NOMO-1 treated with DMSO at 0.1 percent for 48 hours (cell line): ENCODE data around the gene PIM1.

ENCODE experiments used
- DNase-seq: peaks from one replicate; lab custom pipeline; 2025; ENCODE audit not compliant: unreplicated experiment; lab: John Stamatoyannopoulos, UW

The PIM1 gene

DNA sequence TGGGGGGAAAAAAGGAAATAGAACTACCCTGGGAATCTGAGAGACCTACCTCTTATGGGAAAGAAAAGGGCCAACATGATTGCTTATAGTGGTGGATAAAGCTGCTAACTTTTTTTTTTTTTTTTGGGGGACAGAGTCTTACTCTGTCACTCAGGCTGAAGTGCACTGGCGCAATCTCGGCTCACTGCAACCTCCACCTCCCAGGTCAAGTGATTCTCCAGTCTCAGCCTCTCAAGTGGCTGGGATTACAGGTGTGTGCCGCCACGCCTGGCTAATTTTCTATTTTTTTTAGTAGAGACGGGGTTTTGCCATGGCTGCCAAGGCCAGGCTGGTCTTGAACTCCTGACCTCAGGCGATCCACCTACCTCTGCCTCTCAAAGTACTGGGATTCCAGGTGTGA is 48.1 kb downstream of the PIM1 start:
- DNase-seq: no peak

DNA sequence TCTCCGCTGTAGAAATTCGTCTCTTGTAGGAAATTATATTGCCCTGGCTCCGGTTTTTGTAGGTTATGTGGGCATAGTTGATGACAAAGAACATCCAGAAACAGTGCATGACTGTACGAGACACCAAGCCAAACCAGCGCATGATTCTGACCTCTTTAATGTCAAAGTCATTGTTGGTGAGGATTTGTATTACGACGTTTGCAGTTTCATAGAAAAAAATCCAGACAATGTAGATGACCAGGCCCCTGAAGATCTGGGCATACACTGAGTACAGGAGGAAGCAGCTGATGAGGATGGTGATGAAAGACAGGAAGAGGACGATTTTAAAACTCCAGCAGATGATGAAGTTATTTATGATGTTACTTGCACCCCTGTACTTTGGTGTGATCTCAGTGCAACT is 48.6 kb downstream of the PIM1 start:
- peak; percentile 77 for DNase-seq

DNA sequence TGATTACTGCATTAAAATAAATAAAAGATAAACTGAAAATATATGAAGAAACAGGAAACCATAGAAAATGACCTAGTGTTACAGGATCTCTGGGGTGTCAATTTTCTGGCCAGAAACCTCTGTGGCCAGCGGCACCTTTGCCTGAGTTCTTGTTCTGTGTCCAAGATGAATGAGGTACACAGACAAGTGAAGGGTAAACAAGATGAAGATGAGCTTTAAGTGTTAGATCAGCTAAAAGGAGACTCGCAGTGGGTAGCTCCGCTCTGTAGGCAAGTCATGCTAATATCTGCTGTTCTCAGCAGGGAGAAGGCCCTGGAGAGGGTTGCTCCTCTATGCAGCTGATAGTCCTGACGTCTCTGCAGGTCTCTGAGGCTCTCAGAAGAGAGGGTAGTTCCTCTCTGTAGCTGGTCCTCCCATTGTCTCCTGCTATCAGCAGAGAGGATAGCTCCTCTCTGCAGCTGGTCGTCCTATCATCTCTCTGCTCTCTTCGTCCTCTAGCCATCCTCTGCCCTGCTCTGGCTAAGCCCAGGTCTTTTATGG is 51.7 kb downstream of the PIM1 start:
- DNase-seq: no peak

DNA sequence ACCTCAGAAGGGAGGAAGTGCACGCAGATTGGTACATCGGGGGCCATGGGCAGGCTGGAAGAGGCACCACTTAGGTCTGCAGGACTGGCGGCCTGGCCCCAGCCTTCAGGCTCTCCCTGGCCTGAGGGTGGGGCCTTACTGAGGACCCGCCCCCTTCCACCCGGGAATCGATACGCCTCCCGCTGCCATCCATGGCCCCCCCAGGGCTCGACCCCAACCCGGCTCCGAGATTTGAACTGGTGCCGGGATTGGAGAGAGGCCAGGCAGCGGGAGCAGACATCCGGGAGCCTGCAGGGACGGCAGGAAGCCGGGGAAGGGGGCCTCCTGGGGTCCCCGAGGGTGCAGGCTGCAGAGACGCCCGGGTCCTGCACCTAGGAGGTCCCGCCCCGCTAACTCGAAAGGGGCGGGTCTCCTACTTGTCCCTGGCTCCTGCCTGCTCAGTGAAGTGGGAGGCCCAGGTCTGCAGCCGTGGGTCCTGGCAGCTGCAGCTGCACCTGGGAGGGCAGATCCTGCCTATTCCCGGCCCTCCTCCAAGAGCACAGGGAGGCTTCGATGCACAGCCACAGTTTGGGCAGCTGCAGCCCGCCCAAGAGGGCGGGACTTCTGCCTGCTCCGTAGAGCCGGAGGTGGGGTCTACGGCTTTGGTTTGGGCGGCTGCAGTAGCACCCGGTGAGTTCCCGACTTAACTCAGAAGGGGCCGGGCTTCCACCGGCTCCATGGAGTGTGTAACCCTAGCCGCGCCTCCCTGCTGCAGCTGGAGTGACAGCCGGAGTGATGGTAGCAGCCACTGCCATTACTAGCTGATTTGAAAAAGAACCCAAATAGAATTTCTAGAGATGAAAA is 52.4 kb downstream of the PIM1 start:
- DNase-seq: peak; percentile 84

DNA sequence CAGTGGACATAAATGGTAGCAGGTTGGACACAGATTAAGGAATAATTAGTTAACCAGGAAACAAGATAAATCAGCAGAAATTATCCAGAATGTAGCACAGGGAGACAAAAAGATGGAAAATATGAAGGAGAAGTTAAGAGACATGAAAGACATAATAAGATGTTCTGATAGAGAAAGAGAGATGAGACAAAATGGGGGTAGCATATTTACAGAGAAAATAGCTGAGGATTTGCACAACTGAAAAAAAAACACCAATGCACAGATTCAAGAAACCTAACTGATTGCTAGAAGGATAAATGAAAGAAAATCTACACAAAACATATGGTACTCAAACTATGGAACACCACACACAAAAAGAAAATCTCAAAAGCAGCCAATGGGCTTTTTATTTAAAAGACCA is 53.0 kb downstream of the PIM1 start:
- no peak for DNase-seq
